ENCODE results near the gene GAN.

The GAN gene, protein sequence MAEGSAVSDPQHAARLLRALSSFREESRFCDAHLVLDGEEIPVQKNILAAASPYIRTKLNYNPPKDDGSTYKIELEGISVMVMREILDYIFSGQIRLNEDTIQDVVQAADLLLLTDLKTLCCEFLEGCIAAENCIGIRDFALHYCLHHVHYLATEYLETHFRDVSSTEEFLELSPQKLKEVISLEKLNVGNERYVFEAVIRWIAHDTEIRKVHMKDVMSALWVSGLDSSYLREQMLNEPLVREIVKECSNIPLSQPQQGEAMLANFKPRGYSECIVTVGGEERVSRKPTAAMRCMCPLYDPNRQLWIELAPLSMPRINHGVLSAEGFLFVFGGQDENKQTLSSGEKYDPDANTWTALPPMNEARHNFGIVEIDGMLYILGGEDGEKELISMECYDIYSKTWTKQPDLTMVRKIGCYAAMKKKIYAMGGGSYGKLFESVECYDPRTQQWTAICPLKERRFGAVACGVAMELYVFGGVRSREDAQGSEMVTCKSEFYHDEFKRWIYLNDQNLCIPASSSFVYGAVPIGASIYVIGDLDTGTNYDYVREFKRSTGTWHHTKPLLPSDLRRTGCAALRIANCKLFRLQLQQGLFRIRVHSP

DNA sequence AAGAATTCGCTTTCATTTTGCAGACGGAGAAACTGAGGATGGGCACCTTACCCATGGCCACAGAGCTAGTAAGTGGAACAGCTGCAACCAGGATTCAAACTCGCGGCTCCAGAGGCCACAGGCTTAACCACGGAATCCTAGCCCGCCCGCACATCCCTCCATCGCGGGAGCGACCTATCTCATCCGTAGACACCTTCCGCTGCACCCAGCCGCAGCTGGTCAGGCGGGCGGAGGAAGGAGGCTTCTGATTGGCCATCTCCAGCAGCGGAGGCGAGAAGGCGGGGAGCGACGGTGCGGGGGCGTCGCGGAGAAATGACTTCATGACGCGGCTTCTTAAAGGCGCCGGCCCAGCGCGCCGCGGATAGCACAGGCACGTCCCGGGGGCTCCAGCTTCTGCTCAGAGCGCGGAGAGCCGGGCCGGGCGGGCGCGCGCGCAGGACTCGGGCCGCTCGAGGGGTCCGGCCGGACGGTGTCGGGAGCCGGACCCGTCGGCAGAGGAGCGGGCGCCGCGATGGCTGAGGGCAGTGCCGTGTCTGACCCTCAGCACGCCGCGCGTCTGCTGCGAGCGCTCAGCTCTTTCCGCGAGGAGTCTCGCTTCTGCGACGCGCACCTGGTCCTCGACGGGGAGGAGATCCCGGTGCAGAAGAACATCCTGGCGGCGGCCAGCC, at the start of gene GAN:
TSS of gene GAN (plus strand) at position 360 of the 668 bp plus-strand sequence. CDS start at position 512, 152 bp downstream.
- DNase-seq (ENCODE audit: low read depth in 2 of 2) = peak; percentile 92

DNA sequence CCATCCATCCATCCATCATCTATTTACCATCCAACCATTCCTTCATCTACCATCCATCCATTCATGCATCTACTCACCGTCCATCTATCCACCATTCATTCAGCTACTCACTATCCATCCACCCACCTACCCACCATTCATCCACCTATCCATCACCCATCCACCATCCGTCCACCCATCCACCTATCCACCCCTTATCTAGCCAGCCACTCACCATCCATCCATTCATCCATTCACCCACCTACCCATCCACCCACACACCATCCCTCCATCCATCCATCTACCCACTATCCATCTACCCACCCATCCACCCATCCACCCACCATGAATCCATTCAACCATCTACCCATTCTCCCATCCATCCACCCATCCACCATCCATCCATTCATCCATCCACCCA, 49.7 kb upstream of the GAN start:
- no peak for DNase-seq (ENCODE audit: low read depth in 2 of 2)

DNA sequence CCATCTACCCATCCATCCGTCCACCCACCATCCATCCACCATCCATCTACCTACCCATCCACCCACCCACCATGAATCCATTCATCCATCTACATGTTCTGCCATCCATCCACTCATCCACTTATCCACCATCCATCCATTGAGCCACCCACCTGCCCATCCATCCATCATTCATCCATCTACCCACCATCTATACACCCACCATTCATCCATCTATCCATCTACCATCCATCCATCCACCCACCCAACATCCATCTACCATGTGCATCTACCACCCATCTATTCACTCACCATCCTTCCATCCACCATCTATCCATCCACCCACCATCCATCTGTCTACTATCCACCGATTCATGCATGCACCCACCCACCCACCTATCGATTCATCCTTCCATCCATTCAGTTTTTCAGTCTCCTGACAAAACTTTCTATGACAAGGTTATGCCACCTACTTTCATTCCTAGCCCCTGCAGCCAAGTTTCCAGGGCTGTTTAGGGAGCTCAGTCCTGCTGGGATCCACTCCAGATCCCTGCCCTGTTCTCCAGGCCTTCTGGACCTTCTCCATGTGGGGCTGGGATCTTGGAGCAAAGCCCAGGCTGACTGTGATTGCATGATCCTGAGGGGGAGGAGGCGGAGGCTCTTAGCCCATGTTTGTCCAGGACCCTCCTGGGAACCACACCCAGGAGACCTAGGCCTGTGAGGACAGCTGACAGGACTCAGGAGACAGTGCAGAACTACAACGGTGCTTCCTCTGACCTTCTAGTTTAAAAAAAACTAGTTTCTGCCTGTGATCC, 48.9 kb upstream of the GAN start:
- DNase-seq (ENCODE audit: low read depth in 2 of 2) = no peak

DNA sequence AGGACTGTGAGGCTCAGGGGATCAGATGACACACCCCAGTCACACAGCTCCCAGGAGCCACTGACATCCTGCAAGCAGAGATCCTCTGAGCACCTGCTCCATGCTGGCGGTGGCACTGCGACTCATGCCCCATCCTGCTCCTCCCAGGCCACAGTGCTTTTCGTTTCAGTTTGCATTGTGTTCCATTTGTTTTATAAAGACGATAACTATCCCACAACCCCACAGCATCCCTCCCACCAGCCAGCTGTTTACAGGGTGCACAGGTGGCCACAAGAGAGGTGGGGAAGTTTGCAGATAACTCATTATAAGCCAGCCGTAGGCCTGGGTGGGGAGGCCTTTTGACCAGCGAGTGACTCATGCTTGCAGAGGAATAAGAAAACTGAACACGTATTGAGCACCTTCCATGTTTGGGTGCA, 48.1 kb upstream of the GAN start:
- peak; percentile 2 to 3 for DNase-seq (ENCODE audit: low read depth in 2 of 2)

DNA sequence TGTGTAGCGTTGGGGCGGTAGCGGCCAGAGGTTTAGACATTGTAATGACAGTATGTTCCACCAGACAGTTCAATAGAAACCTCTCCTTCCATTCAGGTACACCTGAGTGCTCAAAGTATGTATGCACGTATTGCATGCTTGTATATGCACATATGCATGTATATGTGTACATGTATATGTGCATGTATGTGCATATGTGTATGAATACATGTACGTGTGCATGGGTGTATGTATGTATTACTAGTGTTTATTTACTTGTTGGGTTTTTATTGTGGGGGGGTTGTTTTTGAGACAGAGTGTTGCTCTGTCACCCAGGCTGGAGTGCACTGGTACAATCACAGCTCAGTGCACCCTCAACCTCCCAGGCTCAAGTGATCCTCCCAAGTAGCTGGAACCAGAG, 46.3 kb upstream of the GAN start:
- no peak for DNase-seq (ENCODE audit: low read depth in 2 of 2)

DNA sequence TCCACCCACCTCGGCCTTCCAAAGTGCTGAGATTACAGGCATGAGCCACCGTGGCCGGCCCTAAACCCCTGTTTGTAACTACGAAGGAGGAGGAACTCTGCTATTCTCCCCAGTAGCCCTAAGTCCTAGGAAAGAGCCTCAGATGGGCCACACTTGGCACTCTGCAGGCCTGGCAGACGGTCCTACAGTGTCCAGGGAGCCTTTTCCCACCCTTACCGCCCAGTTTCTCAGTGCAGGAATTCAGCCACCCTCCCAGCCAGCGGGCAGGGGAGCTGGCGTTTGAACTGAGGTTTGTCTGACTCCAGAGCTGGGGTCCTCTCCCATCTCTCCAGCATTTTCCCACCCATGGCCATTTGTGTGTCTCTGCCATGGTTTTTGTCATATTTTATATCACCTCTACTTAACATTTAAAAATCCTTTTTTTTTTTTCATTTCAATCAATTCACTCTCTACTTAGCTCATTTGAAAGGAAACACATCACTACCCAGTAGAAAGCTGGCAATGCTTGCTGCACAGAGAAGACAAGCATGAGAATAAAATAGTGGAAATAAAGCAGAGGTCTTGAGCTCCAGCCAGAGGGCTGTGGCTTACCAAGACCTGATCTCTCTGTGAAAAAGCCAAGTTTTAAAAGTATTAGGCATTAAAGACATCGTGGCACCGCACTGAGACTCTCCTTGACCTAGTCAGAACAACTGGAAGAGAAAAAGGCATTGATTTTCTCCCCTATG, 41.4 kb upstream of the GAN start:
- no peak for DNase-seq (ENCODE audit: low read depth in 2 of 2)

DNA sequence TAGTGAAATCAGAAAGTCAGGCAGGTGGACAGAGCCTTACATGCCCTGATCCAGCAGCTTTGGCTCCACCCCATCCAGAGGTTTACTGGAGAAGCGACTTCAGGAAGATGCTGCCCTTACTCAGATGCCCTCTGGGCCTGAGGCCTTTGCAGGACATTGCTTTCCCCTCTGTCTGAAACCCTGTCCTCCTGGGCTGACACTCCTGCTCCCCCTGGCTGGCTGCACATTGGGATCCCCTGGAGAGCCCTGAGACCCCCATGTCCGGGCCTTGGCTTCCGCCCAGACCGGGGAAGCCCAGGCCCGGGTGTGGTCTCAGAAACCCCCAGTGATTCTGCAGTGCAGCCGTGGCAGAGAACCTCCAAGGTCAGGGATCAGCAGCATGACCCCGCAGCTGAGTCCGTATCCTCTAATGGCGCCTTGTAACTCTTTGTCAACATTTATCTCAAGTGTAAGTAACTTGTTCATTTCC, 39.7 kb upstream of the GAN start:
- DNase-seq (ENCODE audit: low read depth in 2 of 2) = no peak

DNA sequence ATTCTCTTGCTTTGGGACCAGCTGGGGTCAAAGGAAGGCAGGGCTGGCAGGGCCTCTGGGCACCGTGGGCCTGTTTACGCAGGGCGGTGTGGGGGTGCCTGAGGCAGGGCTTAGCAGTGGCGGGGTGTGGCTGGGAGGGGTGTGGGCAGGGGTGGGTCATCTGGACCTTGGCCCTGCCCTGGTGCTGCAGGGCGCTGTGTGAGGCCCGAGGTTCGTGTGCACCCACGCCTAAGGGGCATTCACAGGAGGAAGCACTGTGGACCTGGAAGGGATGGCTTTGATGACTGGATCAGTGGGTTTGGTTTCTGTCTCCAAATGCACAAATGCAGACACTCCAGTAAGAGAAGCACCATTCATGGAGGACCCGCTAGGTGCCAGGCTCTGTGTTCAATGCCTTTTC, 39.0 kb upstream of the GAN start:
- no peak for DNase-seq (ENCODE audit: low read depth in 2 of 2)

DNA sequence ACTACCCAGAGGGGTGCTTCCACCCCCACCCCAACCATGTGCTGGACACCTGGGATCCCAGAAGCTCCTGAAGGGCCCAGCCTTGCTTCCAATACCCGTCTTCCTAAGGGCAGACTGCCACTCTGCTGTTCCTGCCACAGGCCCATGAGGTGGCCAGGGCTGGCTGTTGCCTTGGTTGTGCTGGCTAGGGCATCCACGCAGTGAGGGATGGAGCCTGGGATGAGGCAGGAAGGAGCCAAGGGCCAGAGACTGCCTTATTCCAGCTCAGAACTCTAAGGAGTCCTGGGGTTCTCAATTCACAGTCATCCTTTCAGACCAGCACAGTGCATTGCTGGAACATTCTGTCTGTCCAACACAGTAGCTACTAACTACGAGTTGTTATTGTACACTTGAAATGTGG, 38.4 kb upstream of the GAN start:
- no peak for DNase-seq (ENCODE audit: low read depth in 2 of 2)

DNA sequence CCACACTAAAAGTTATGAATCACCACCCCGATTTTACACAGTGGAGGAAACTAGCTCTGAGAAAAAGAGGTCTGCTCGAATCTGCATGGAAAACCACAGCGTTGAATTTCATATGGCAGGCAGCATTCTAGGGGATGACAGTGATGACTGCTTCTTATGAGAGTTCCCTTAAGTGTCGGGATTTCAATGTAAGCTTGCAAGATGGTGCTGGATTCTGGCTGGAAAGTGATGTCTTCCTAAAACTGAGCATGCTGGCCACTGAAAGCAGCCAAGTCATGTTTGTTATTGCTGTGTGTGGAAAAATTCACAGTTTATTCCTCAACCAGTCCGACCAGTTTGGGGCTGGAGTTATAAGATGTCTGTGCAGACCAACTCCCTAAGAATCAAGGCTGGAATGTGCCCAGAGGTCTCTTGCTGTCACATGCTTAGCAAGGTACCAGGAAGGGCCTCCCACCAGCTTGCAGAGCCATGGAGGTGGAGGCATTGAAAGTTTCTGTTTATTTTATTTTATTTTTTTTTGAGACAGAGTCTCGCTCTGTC, 37.2 kb upstream of the GAN start:
- DNase-seq (ENCODE audit: low read depth in 2 of 2) = no peak

DNA sequence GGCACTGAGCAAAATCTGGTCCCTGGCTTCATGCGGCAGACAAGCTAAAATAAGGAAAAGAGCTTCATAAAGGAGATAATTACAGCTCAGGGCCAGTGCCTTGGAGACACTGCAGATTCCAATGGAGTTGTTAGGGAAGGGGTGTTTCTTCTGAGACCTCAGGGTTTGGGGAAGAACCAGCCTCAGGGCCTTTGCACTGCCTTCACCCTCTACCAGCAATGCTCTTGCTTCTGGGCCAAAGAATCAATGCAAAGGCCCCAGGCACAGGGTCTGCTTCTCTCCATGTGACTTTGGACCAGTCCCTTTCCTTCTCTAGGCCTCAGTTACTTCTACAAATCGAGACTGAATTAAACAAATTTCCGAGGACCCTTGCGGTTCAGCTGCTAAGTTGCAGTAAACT, 36.2 kb upstream of the GAN start:
- DNase-seq (ENCODE audit: low read depth in 2 of 2) = no peak

DNA sequence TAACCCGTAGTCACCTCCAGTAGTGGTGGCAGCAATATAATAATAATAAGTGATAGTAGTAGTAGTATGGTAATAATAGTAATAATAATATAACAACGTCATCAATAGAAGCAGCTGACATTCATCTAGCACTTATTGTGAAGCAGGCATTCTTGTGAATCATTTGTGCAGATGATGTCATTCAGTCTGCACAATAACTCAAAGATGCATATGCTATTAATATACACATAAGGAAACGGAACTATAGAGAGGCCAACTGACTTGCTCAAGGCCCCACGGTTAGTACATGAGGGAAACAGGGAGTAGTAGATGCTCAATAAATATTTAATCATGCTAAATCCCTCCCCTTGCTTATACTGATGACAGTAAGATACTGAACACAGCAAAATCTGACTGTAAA, 35.4 kb upstream of the GAN start:
- no peak for DNase-seq (ENCODE audit: low read depth in 2 of 2)

DNA sequence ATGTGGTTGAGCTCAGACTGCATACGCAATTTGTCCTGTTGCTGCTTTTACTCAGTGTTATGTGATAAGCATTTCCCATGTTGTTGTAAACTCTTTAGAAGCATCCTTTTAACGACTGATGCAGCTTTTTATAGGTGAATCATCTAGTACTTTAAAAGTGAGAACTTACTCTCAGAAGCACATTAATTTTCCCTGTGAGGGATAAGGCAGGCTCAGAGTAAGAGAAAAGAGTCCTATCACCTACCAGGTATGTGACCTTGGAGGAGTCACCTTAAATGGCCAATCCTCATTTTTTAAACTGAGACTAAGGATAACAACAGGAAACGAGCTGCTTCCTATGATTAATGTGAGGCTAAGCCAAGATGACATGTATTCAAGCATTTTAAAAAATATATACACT, 34.4 kb upstream of the GAN start:
- no peak for DNase-seq (ENCODE audit: low read depth in 2 of 2)

DNA sequence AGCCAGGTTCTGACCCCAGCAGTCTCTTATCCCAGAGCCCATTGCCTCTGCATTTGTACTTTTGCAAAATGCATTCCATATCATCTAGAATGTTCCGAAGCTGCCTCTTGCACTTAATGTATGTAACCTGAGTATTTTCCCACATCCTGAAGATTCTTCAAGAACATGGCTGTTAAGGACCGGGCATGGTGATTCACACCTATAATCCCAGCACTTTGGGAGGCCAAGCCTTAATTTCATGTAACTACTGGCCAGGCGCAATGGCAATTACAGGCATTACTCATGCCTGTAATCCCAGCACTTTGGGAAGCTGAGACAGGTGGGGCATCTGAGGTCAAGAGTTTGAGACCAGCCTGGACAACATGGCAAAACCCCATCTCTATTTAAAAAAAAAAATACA, 31.7 kb upstream of the GAN start:
- DNase-seq (ENCODE audit: low read depth in 2 of 2) = no peak

DNA sequence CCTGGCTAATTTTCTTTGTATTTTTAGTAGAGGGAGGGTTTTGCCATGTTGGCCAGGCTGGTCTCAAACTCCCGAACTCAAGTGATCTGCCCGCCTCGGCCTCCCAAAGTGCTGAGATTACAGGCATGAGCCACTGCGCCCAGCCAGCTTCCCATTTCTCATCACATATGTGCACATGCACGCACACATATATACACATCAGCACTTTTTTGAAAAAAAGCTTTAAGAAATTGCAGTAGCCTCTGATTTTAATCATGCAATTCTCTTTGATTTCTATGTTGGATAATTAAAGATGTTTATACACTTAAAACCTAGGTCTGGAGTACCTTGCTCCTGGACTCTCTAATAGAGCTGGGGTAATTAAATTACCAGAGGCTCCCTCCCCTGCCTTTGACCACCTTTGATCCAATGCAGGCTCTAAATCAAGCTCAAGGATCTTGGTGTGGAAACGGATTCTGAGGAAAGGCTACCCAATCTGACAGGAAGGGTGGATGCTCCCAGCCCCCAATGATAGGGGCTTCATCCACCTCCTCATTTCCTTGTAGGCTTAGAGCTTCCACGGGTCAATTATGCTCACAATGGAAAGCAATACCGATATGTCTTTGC, 29.7 kb upstream of the GAN start:
- no peak for DNase-seq (ENCODE audit: low read depth in 2 of 2)

DNA sequence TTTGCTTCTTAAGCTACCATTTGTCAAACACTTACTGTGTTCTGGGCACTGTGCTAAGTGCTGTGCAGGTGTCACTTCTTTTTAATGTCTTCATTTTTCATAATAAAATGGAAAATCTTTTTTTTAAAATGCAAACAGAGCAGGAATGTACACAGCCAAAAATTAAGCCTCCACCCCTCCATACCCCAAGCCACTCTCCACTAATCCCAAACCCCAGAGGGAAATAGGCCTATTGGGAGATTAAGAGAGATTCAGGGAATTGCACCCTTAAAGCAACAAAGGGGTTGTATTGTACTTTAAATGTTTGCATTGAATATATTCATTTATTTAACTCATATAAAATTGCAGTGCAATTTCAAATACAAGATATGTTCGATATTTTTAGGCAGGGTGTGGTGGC, 28.6 kb upstream of the GAN start:
- no peak for DNase-seq (ENCODE audit: low read depth in 2 of 2)

DNA sequence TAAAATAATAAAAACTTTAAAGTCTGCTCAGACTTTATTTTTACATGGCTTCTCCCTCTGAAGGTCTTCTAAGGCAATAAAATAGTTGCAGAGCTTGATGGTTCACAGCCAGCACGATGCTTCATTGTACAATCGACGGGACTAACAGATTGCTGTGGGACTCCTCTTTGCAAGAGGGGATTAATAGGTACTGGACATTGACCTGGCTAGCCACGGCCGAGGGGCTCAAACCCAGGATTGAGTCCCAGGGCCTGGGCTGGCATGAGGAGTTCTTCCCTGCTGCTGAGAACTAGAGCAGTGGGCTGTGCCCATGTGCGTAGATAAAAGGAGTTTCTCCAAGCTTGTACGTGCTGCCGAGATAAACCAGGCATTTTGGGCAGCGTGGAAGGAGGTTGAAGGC, 23.6 kb upstream of the GAN start:
- DNase-seq (ENCODE audit: low read depth in 2 of 2) = no peak

DNA sequence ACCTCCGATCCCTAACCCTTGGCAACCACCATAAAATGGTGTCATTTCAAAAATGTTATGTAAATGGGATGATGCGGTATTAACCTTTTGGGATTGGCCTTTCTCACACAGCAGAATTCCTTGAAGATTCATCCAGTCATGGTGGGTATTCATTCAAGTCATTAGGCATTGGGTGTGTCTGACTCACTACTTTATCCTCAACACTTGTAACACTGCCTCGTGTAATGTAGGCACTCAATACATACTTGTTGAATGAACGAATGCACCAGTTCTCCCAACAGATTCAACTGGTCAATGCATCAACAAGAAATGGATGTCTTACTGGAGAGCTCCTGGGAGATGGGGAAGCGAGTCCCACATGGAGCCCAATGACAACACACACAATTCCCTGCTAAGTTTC, 21.8 kb upstream of the GAN start:
- DNase-seq (ENCODE audit: low read depth in 2 of 2) = no peak

DNA sequence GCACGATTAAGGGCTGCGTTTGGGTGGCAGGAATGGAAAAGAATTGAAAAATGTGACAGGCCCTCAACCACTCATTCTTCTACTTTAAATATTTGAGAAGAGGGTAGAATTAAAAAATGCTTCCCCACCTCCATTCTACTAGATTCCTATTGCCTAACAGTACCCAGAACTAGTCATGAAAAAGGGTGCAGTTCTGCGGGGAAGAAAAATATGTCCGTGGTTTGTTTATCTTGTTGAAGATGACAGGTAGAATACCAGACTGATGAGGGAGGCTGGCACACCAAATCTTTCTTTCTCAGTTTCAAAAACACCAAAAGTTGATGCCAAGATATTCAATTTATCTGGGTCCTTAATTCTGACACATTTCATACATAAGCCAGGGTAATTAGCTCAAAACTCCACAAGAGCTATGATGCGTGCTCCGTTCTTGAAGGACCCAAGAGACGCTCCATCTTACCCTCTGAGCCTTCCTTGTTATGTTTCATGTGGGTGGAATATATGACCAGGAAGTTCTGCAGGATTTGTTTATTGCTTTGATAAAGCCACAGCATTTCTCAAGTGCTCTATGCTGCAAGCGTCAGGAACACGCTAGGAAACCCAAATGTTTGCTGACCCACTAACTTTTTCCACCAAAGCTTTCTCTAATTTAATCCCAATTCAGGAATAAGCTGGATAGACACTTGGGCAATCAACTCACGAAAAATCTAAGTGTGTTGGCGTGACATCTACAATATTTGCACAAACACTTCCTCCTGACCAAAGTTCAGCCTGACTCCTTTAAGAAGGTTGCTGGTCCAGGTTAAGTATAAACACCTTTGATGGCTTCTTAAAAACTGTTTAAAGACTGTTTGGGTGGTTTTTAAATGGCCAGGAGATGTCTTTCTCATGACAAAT, 20.6 kb upstream of the GAN start:
- no peak for DNase-seq (ENCODE audit: low read depth in 2 of 2)

DNA sequence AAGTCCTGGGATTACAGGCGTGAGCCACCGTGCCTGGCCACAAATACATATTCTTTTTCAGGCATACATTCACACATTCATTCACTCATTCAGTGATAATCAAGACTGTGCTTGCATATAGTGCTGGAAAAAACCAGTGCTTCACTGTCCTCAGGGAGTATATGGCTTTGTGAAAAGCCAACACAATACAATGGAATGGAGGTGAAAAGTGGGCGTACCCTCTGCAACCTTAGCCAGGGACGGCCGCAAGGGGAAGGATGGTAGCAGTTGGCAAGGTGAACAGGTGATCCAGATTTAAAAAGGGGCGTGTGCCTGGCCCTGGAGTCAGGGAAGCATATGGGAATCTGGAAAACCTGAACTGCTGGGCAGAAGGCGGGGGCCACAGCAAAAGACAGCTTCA, 18.1 kb upstream of the GAN start:
- no peak for DNase-seq (ENCODE audit: low read depth in 2 of 2)
